CD14-positive monocyte (primary cell): Measurements from ENCODE around the gene PCDHGC4. TPM values are rescaled to one million over a fixed set of nuclear protein-coding genes. Genes with fewer than 3 reads are reported as not detected.
A peak's percentile ranks its signal among the peaks of the same experiment; 100 is the strongest.

Experiments used
- DNase-seq, 3 donors: peaks; one replicate each; pipeline ENCODE4 v3.0.0-alpha.2; 2011 to 2022
- H2AFZ ChIP-seq: 2 replicates; pipeline ENCODE4 v1.6.0; 2012; ENCODE audit warnings: mild to moderate bottlenecking, low read depth, low read length, inconsistent platforms; ENCODE audit not compliant: insufficient read depth, poor library complexity, severe bottlenecking
- H3K27ac ChIP-seq, 2 donors: 1 replicate in 1 of 2; 2 replicates in 1 of 2; pipeline ENCODE4 v1.5.1; 2012 to 2013; ENCODE audit warnings: low read length in 2 of 2, control low read depth in 1 of 2, inconsistent platforms in 1 of 2, low read depth in 1 of 2, mild to moderate bottlenecking in 1 of 2
- H3K27me3 ChIP-seq, 2 donors: one replicate each; pipeline versions ENCODE4 v1.6.0 to v1.6.1; 2011 to 2013; ENCODE audit warnings: low read length in 2 of 2; ENCODE audit not compliant: control insufficient read depth in 2 of 2, insufficient read depth in 2 of 2
- H3K36me3 ChIP-seq, 2 donors: replicated peaks in 1 of 2; 1 replicate in 1 of 2; 2 replicates in 1 of 2; pipeline versions ENCODE4 v1.5.1 to v1.6.1; 2012 to 2013; ENCODE audit warnings: low read length in 2 of 2, control low read depth in 1 of 2, inconsistent platforms in 1 of 2, mild to moderate bottlenecking in 1 of 2; ENCODE audit not compliant: insufficient read depth in 2 of 2, control insufficient read depth in 1 of 2
- H3K4me1 ChIP-seq, 2 donors: 1 replicate in 1 of 2; 2 replicates in 1 of 2; pipeline versions ENCODE4 v1.5.1 to v1.6.1; 2012 to 2013; ENCODE audit warnings: low read length in 2 of 2, control low read depth in 1 of 2, inconsistent platforms in 1 of 2, mild to moderate bottlenecking in 1 of 2, moderate library complexity in 1 of 2; ENCODE audit not compliant: insufficient read depth in 2 of 2, control insufficient read depth in 1 of 2
- H3K4me2 ChIP-seq: replicated peaks from 2 replicates; pipeline ENCODE3; 2012; ENCODE audit warnings: low read length, moderate library complexity, mild to moderate bottlenecking; ENCODE audit not compliant: poor library complexity, severe bottlenecking; ENCODE audit errors: extremely low read depth
- H3K4me3 ChIP-seq, 3 experiments: fragments of 200-600 bp in 1 of 3; sonication (generic) in 1 of 3; replicated peaks in 1 of 3; 1 replicate in 2 of 3; 2 replicates in 1 of 3; pipeline ENCODE4 v1.5.1; 2011 to 2013; ENCODE audit warnings: low read length in 3 of 3, mild to moderate bottlenecking in 3 of 3, control low read depth in 2 of 3, low read depth in 2 of 3, inconsistent platforms in 1 of 3, moderate library complexity in 1 of 3
- H3K79me2 ChIP-seq: 2 replicates; pipeline ENCODE4 v1.6.0; 2012; ENCODE audit warnings: mild to moderate bottlenecking, control low read depth, inconsistent platforms, low read length, moderate library complexity; ENCODE audit not compliant: insufficient read depth
- H3K9ac ChIP-seq: 2 replicates; pipeline ENCODE4 v1.6.0; 2017; ENCODE audit warnings: low read length, mild to moderate bottlenecking; ENCODE audit not compliant: insufficient read depth, poor library complexity, severe bottlenecking
- H3K9me3 ChIP-seq, 2 donors: replicated peaks in 1 of 2; 1 replicate in 1 of 2; 2 replicates in 1 of 2; pipeline versions ENCODE4 v1.5.1 to v1.6.1; 2012 to 2013; ENCODE audit warnings: low read length in 2 of 2, control low read depth in 1 of 2; ENCODE audit not compliant: control insufficient read depth in 1 of 2, insufficient read depth in 1 of 2
- H4K20me1 ChIP-seq: 2 replicates; pipeline ENCODE4 v1.6.0; 2012; ENCODE audit warnings: mild to moderate bottlenecking, low read length, control low read depth, moderate library complexity; ENCODE audit not compliant: insufficient read depth
- H3K27ac Mint-ChIP-seq, 7 donors: one replicate each; pipeline ENCODE4 v1.8.0; 2020; ENCODE audit warnings: mild to moderate bottlenecking in 7 of 7, mixed read lengths in 7 of 7, moderate library complexity in 6 of 7, inconsistent platforms in 2 of 7
- H3K27me3 Mint-ChIP-seq, 3 donors: one replicate each; pipeline ENCODE4 v1.8.0; 2021 to 2022; ENCODE audit warnings: low read depth in 3 of 3, mild to moderate bottlenecking in 3 of 3, mixed read lengths in 3 of 3, moderate library complexity in 3 of 3, inconsistent platforms in 1 of 3
- H3K36me3 Mint-ChIP-seq, 2 donors: one replicate each; pipeline ENCODE4 v1.8.0; 2020; ENCODE audit warnings: mixed read lengths in 2 of 2, inconsistent platforms in 1 of 2, mild to moderate bottlenecking in 1 of 2
- H3K4me1 Mint-ChIP-seq: one replicate; pipeline ENCODE4 v1.8.0; 2020; ENCODE audit warnings: mild to moderate bottlenecking, mixed read lengths
- H3K4me3 Mint-ChIP-seq, 2 donors: one replicate each; pipeline ENCODE4 v1.8.0; 2020; ENCODE audit warnings: mild to moderate bottlenecking in 2 of 2, mixed read lengths in 2 of 2, moderate library complexity in 1 of 2
- H3K9me3 Mint-ChIP-seq, 7 donors: one replicate each; pipeline ENCODE4 v1.8.0; 2020 to 2022; ENCODE audit warnings: mixed read lengths in 7 of 7, mild to moderate bottlenecking in 6 of 7, moderate library complexity in 6 of 7, inconsistent platforms in 2 of 7
- CTCF ChIP-seq: fragments of 200-600 bp; IDR thresholded peaks from one replicate; pipeline ENCODE4 v1.8.0; 2022; ENCODE audit warnings: antibody characterized with exemption, mild to moderate bottlenecking
- WGBS: methylation state at CpG from one replicate; pipeline ENCODE4 v1.1.5; 2013; ENCODE audit warnings: missing lambda C conversion rate; ENCODE audit not compliant: insufficient coverage; 5-methylcytosine and 5-hydroxymethylcytosine counted together
- intact Hi-C, 2 donors: fragments of 100-400 bp; cut with micrococcal nuclease; formaldehyde crosslinking; loops; one replicate each; pipeline versions ENCODE4 v1.15.0 to v1.15.1; 2023
- polyA plus RNA-seq, 3 donors: library from polyadenylated mRNA; depleted of rRNA in 1 of 3; unstranded in 2 of 3; stranded (reverse) in 1 of 3; fragments of 300-500 nt in 2 of 3; fragments of >200 nt in 1 of 3; fragmentation: Illumina TruSeq in 2 of 3; gene quantifications; 1 replicate in 2 of 3; 2 replicates in 1 of 3; pipeline ENCODE4 v1.2.3, GENCODE V29; 2012 to 2021

The PCDHGC4 gene
- polyA plus RNA-seq, 3 donors, result not detected

DNA sequence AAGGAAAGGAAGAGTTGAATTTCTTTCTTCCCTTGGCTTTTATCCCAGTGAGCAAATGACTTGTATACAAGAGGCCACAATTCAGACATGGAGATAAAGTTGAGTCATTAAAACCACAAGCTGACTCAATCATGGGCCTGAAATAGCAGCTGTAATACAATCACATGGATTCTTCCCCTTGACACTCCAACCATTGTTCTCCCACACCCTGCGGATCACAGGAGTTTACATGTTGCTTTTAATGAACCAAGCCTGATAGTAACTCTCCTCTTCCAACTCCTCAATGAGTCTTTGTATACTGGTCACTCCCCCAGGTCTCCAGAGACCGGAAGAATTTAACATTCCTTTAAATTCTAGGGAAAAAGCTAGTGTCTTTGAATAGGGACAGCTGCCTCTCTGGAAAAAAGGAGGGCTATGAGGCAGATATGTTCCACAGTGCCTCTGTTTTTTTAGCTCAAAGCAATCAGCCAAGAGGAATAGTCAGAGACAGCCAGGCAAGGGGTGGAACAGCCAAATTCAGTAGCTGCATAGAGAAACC, 36.5 kb downstream of the PCDHGC4 start:
- peak; percentile 79 to 90 (median 89) for DNase-seq
- H3K9ac ChIP-seq, result peak overlapping the region; percentile 12
- H3K27me3 ChIP-seq, result no peaks in the 10 kb centered on the region
- peak overlapping the region; percentile 46 for H3K4me2 ChIP-seq
- no peaks in the 10 kb centered on the region for H3K27me3 Mint-ChIP-seq
- peak overlapping the region; percentile 76 to 82 for H3K27ac ChIP-seq
- peak overlapping the region; percentile 91 to 97 (median 95) for H3K27ac Mint-ChIP-seq
- H2AFZ ChIP-seq, result no peak overlapping the region
- H3K4me1 Mint-ChIP-seq, result peaks cover 69% of the 10 kb centered on the region
- H3K9me3 ChIP-seq, result no peaks in the 10 kb centered on the region
- peaks cover 55 to 66% of the 10 kb centered on the region in 2 donors for H3K4me1 ChIP-seq
- intact Hi-C loops, result loop anchor here (5.0 kb wide), 4 partner anchors 104 to 199 kb away; partner anchors contain the start of genes HDAC3 (in 1 of the 2), PCDHGA10 (in 1 of the 2), PCDHGB7 (in 1 of the 2) and RELL2 (in 1 of the 2)
- peak overlapping the region in 1 of 3 experiments; percentile 30 for H3K4me3 ChIP-seq
- H4K20me1 ChIP-seq, result peaks cover 96% of the 10 kb centered on the region
- WGBS, result 0% methylated on average over 1 of the region's 2 CpGs
- no peak for TF ChIP-seq CTCF
- H3K79me2 ChIP-seq, result peaks cover 19% of the 10 kb centered on the region
- H3K4me3 Mint-ChIP-seq, result peak overlapping the region in 1 of 2 donors; percentile 56
- H3K36me3 Mint-ChIP-seq, result peaks cover 55 to 67% of the 10 kb centered on the region in 2 donors
- peaks cover 63 to 79% of the 10 kb centered on the region in 2 donors for H3K36me3 ChIP-seq
- H3K9me3 Mint-ChIP-seq, result no peaks in the 10 kb centered on the region

- Histone ChIP-seq H4K20me1 (peaks cover 96% of the 10 kb centered on the region), H3K79me2 (peaks cover 19% of the 10 kb centered on the region), H3K9ac (no peak overlapping the region), H3K27me3 (no peaks in the 10 kb centered on the region), H3K27ac (no peak overlapping the region), H3K4me1 (peaks cover 48 to 56% of the 10 kb centered on the region in 2 donors), H3K4me2 (peak overlapping the region; percentile 2), H3K4me3 (no peak overlapping the region), H3K36me3 (peaks cover 63 to 79% of the 10 kb centered on the region in 2 donors), H3K9me3 (no peaks in the 10 kb centered on the region), H2AFZ (no peak overlapping the region)
- no CpG with 5 or more reads among the region's 2 CpGs for WGBS
- Mint-ChIP-seq H3K27me3 (no peaks in the 10 kb centered on the region), H3K4me1 (peaks cover 63% of the 10 kb centered on the region), H3K27ac (peak overlapping the region in 3 of 7 donors; percentile 26 to 91 (median 31)), H3K9me3 (no peaks in the 10 kb centered on the region), H3K4me3 (no peak overlapping the region), H3K36me3 (peaks cover 45 to 57% of the 10 kb centered on the region in 2 donors)
- no peak for TF ChIP-seq CTCF
- intact Hi-C loops, result loop anchor here (5.0 kb wide), 4 partner anchors 105 to 200 kb away; partner anchors contain the start of genes HDAC3 (in 1 of the 2), PCDHGA10 (in 1 of the 2), PCDHGB7 (in 1 of the 2) and RELL2 (in 1 of the 2)
- DNase-seq, result no peak
Observed at GRCh38 chr5:141522301-141522700, 37.5 kb downstream of the PCDHGC4 start.
